ENCODE results near the gene BIN1. TPM values are rescaled to one million over a fixed set of nuclear protein-coding genes. Genes with fewer than 3 reads are reported as not detected.

Gene BIN1
- total RNA-seq, 4 donors from 2014 or later: 33.3 to 39.7 (median 38.4) TPM

DNA sequence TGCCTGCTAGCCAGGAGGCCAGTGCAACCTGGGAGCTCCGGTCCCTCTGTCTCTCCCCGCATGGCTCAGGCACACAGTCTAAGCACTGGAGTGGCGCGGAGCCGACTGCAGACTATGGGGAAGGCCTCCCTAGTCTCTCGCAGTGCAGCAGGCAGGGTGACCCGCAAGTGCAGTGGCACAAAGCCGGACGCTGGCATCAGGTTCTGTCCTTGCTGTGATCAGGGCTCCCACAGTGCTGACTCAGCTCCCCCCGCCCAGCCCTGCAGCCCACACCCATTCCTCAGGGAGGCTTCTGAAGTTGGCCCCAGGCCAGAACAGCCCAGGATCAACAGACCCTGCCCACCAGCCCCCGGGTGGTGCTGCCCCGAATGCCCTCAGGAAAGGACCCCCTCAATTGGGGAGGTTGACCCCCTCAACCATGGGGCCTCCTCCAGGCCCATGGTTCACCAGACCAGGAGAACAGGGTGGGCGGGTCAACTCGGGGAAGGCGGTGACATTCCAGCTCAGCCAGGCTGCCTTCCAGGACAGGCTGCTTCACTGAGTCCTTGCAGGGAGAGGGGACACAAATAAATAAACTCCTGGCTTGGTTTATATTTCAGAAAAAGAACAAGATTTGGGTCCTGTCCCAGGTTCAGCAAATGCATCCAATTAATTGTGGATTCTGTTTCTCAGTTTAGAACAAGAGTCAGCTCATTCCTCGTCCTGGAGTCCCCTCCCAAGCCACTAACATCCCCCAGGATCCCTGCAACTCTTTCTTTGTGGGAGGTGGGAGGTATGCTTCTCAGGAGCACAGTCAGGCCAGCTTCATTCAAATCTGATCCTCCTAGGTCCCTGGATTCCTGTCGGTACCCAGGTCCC lies 12.2 kb downstream of the BIN1 start:
- intact Hi-C loops (cut with DNase I; ENCODE audit: low total_unique reads): no loop called here
- Histone ChIP-seq H3K36me3 (no peaks in the 10 kb centered on the region), H3K27me3 (no peaks in the 10 kb centered on the region), H3K9me3 (no peaks in the 10 kb centered on the region), H3K4me3 (no peak overlapping the region), H3K27ac (peak overlapping the region; percentile 28 to 51 (median 40)), H3K4me1 (peaks cover 29 to 54% (median 46%) of the 10 kb centered on the region in 4 donors)
- in situ Hi-C loops (cut with MboI; ENCODE audit: low pct_ligation_motif_present in 1 of 4, low pct_unique_long_range_greater_than_20kb in 1 of 4, low sequenced_read_pairs in 3 of 4): no loop called here
- DNase-seq: peak; percentile 67
- whole genome bisulfite sequencing, 2 donors (ENCODE audit: low coverage in 1 of 2): 42 to 100% methylated on average over 1 to 17 of the region's 17 CpGs
- TF ChIP-seq POLR2A (IDR thresholded peaks at IDR 0.05): no peak
- no peak for TF ChIP-seq POLR2AphosphoS5 (IDR thresholded peaks at IDR 0.05)
- TF ChIP-seq, protein P1, sequence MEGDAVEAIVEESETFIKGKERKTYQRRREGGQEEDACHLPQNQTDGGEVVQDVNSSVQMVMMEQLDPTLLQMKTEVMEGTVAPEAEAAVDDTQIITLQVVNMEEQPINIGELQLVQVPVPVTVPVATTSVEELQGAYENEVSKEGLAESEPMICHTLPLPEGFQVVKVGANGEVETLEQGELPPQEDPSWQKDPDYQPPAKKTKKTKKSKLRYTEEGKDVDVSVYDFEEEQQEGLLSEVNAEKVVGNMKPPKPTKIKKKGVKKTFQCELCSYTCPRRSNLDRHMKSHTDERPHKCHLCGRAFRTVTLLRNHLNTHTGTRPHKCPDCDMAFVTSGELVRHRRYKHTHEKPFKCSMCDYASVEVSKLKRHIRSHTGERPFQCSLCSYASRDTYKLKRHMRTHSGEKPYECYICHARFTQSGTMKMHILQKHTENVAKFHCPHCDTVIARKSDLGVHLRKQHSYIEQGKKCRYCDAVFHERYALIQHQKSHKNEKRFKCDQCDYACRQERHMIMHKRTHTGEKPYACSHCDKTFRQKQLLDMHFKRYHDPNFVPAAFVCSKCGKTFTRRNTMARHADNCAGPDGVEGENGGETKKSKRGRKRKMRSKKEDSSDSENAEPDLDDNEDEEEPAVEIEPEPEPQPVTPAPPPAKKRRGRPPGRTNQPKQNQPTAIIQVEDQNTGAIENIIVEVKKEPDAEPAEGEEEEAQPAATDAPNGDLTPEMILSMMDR (IDR thresholded peaks at IDR 0.05): no peak
- TF ChIP-seq EP300 (IDR thresholded peaks at IDR 0.05; ENCODE audit: low read depth): no peak

DNA sequence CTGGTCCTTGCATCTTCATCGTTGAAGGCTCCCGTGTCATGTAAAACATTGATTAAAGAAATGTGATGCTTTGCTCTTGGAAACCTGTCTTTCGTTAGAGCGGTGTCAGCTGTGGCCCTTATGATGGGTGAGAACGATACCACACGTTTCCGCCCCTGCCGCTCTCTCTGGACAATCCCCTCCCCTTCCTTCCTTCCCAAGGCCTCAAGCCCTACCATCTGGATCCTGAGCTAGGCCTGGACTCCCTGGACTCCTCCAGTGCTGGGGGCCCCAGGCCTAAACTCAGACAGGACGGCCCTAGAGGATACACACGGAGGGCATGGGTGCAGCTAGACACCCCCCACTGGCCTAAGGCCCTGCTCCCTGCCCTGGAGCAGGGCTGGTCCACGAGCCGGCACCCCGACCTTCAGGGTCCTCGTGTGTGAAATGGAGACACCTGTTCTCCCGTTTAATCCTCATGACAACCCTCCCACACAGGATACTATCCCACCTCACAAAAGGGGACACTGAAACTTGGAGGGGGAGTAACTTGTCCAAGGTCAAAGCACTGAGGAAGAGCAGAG lies 13.2 kb downstream of the BIN1 start:
- no peak for DNase-seq
- Histone ChIP-seq H3K4me3 (no peak overlapping the region), H3K36me3 (no peaks in the 10 kb centered on the region), H3K27ac (no peak overlapping the region), H3K27me3 (no peaks in the 10 kb centered on the region), H3K4me1 (peaks cover 29 to 50% (median 43%) of the 10 kb centered on the region in 4 donors), H3K9me3 (no peaks in the 10 kb centered on the region)
- WGBS, 2 donors (ENCODE audit: low coverage in 1 of 2): 81% methylated on average over 15 of the region's 15 CpGs; no CpG with 5 or more reads in 1 of the 2 donors
- TF ChIP-seq EP300 (IDR thresholded peaks at IDR 0.05; ENCODE audit: low read depth) (no peak), POLR2AphosphoS5 (IDR thresholded peaks at IDR 0.05) (no peak), POLR2A (IDR thresholded peaks at IDR 0.05) (no peak)
- TF ChIP-seq, protein P1 (IDR thresholded peaks at IDR 0.05): no peak
- in situ Hi-C loops (cut with MboI; ENCODE audit: low pct_ligation_motif_present in 1 of 4, low pct_unique_long_range_greater_than_20kb in 1 of 4, low sequenced_read_pairs in 3 of 4) (no loop called here), intact Hi-C loops (cut with DNase I; ENCODE audit: low total_unique reads) (no loop called here)

DNA sequence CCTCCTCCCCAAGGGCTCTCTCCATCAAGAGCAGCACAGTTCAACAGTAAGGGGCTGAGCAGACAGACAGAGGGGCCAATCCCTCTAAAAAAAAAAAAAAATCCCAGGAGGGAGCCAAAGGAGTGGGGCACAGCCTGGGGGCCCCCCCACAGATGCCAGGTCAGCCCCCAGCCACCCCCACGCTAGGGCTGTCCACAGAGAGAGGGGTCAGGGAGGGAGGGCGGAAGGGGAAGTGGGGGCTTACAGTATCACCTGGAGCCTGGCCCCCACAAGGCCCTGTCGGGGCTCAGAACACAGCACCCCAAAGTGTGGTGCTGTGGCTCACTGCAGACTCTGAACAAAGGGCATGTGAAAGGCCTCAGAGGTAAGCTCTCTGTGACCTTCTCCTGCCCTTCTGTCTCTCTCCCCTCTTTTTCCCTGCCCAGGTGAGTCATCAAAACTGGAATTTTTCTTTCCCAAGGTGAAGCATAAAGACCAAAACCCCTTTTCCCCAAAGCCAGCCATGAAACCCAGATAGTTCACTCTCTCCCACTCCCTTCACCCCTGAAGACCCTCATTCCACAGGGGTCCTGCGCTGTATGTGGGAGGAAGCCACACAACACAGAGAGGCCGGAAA lies 13.9 kb downstream of the BIN1 start:
- in situ Hi-C loops (cut with MboI; ENCODE audit: low pct_ligation_motif_present in 1 of 4, low pct_unique_long_range_greater_than_20kb in 1 of 4, low sequenced_read_pairs in 3 of 4): no loop called here
- no peak for DNase-seq
- TF ChIP-seq POLR2AphosphoS5 (IDR thresholded peaks at IDR 0.05) (no peak), POLR2A (IDR thresholded peaks at IDR 0.05) (no peak), EP300 (IDR thresholded peaks at IDR 0.05; ENCODE audit: low read depth) (no peak)
- TF ChIP-seq, protein P1 (IDR thresholded peaks at IDR 0.05): no peak
- Histone ChIP-seq H3K36me3 (no peaks in the 10 kb centered on the region), H3K4me3 (no peak overlapping the region), H3K27ac (no peak overlapping the region), H3K27me3 (no peaks in the 10 kb centered on the region), H3K4me1 (peaks cover 24 to 45% (median 38%) of the 10 kb centered on the region in 4 donors), H3K9me3 (no peaks in the 10 kb centered on the region)
- intact Hi-C loops (cut with DNase I; ENCODE audit: low total_unique reads): no loop called here
- WGBS, 2 donors (ENCODE audit: low coverage in 1 of 2): 71 to 76% methylated on average over 2 to 5 of the region's 5 CpGs

DNA sequence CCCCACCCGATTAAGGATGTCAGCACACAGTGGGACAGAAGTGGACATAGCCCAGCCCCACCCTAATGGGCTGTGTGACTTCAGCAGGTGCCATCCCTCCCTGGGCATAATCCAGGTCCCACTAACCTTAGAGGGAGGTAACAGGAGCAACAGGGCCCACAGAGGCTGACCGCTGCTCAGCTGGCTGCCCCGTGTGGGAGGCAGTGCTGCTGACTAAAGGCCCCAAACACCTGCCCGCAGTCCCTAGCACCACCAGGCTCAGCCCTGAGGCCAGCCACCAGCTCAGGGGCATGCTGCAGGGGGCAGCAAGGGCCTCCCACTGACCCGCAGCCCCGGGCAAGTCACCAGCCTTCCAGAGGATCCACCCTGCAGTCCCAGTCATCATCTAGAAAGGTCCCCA lies 14.6 kb downstream of the BIN1 start:
- Histone ChIP-seq H3K27ac (no peak overlapping the region), H3K36me3 (no peaks in the 10 kb centered on the region), H3K9me3 (no peaks in the 10 kb centered on the region), H3K4me3 (no peak overlapping the region), H3K4me1 (peaks cover 17 to 45% (median 37%) of the 10 kb centered on the region in 4 donors), H3K27me3 (no peaks in the 10 kb centered on the region)
- DNase-seq: no peak
- 95% methylated on average over 6 of the region's 6 CpGs; no CpG with 5 or more reads in 1 of the 2 donors for WGBS, 2 donors (ENCODE audit: low coverage in 1 of 2)
- in situ Hi-C loops (cut with MboI; ENCODE audit: low pct_ligation_motif_present in 1 of 4, low pct_unique_long_range_greater_than_20kb in 1 of 4, low sequenced_read_pairs in 3 of 4) (no loop called here), intact Hi-C loops (cut with DNase I; ENCODE audit: low total_unique reads) (no loop called here)
- TF ChIP-seq EP300 (IDR thresholded peaks at IDR 0.05; ENCODE audit: low read depth) (no peak), POLR2A (IDR thresholded peaks at IDR 0.05) (no peak), POLR2AphosphoS5 (IDR thresholded peaks at IDR 0.05) (no peak)
- TF ChIP-seq, protein P1 (IDR thresholded peaks at IDR 0.05): no peak

All from transverse colon (tissue), 4 donors.